GM12878 (cell line): ENCODE results near the gene NTN3. TPM values are rescaled to one million over a fixed set of nuclear protein-coding genes. Genes with fewer than 3 reads are reported as not detected.

Experiments
- ATAC-seq: fragments of 200-7000 bp; cut with Tn5 transposase; 3 replicates; pipeline ENCODE4 v1.9.1; 2020; ENCODE audit warnings: mild to moderate bottlenecking, moderate library complexity
- BruUV-seq: library from RNA; stranded (reverse); fragments of 400-500 nt; replicated peaks from 2 replicates; lab custom pipeline; 2021; lab: Mats Ljungman, UMichigan
- CTCF ChIA-PET: fragments of 300-600 bp; sonication (Branson Sonifier 250); formaldehyde crosslinking; extraction: SDS; loops from one replicate; lab custom pipeline; 2021; ENCODE audit warnings: inconsistent platforms; lab: Yijun Ruan, JAX
- POLR2A ChIA-PET: fragments of 350-600 bp; formaldehyde crosslinking; extraction: SDS; loops from one replicate; lab custom pipeline; 2021; ENCODE audit warnings: inconsistent platforms; lab: Charles Lee
- RAD21 ChIA-PET: fragments of 300-600 bp; sonication (Branson Sonifier 250); formaldehyde crosslinking; loops from one replicate; lab custom pipeline; 2023; ENCODE audit warnings: antibody characterized with exemption; ENCODE audit not compliant: unreplicated experiment; lab: Charles Lee
- SMC1A ChIA-PET: fragments of 300-600 bp; sonication (Branson Sonifier 250); formaldehyde crosslinking; loops from one replicate; lab custom pipeline; 2023; ENCODE audit not compliant: unreplicated experiment, uncharacterized antibody; lab: Charles Lee
- DNase-seq: peaks from one replicate; pipeline ENCODE4 v3.0.0-alpha.2; 2011; ENCODE audit warnings: low read depth, low spot score
- FAIRE-seq: peaks from 3 replicates; lab custom pipeline; 2011; peaks lifted over from hg19 to GRCh38; lab: Jason Lieb, UNC
- H2AFZ ChIP-seq: 2 replicates; pipeline ENCODE4 v1.6.0; 2011; ENCODE audit warnings: low read depth, low read length, control low read depth; ENCODE audit not compliant: control insufficient read depth
- H3K27ac ChIP-seq: 2 replicates; pipeline ENCODE4 v1.5.1; 2011; ENCODE audit warnings: control low read depth; ENCODE audit not compliant: control insufficient read depth, insufficient read depth
- H3K27me3 ChIP-seq, 2 experiments: replicated peaks in 1 of 2; 2 replicates each; pipeline versions ENCODE4 v1.6.0 to v1.6.1; 2011; ENCODE audit warnings: low read length in 1 of 2; ENCODE audit not compliant: control insufficient read depth in 2 of 2, insufficient read depth in 2 of 2
- H3K36me3 ChIP-seq, 2 experiments: 2 replicates each; pipeline ENCODE4 v1.5.1; 2011; ENCODE audit warnings: low read length in 1 of 2; ENCODE audit not compliant: control insufficient read depth in 2 of 2, insufficient read depth in 2 of 2
- H3K4me1 ChIP-seq: 2 replicates; pipeline ENCODE4 v1.6.1; 2011; ENCODE audit warnings: mild to moderate bottlenecking, low read length, moderate library complexity, mixed read lengths; ENCODE audit not compliant: control insufficient read depth, insufficient read depth
- H3K4me2 ChIP-seq: 2 replicates; pipeline ENCODE4 v1.6.0; 2011; ENCODE audit warnings: control low read depth; ENCODE audit not compliant: control insufficient read depth, insufficient read depth
- H3K4me3 ChIP-seq: fragments of 200-600 bp; sonication (generic); 2 replicates; pipeline ENCODE4 v1.5.1; 2016
- H3K79me2 ChIP-seq: 2 replicates; pipeline ENCODE4 v1.6.0; 2011; ENCODE audit warnings: low read length; ENCODE audit not compliant: control insufficient read depth, insufficient read depth
- H3K9ac ChIP-seq: 2 replicates; pipeline ENCODE4 v1.8.0; 2011; ENCODE audit warnings: low read length, control low read depth, mixed read lengths; ENCODE audit not compliant: control insufficient read depth, insufficient read depth
- H3K9me3 ChIP-seq: replicated peaks from 3 replicates; pipeline ENCODE4 v1.5.1; 2011; ENCODE audit warnings: mild to moderate bottlenecking, low read length; ENCODE audit not compliant: control insufficient read depth, insufficient read depth
- H4K20me1 ChIP-seq: 2 replicates; pipeline ENCODE4 v1.6.0; 2011; ENCODE audit not compliant: control insufficient read depth, insufficient read depth
- CREM ChIP-seq: IDR thresholded peaks from 2 replicates; pipeline ENCODE4 v1.6.1; 2014; ENCODE audit warnings: antibody characterized with exemption, low read depth
- EGR1 ChIP-seq, 2 experiments: IDR thresholded peaks; 1 replicate in 1 of 2; 2 replicates in 1 of 2; pipeline ENCODE4 v1.6.1; 2011 to 2012; ENCODE audit warnings: low read depth in 2 of 2, low read length in 2 of 2, borderline replicate concordance in 1 of 2, mild to moderate bottlenecking in 1 of 2, moderate library complexity in 1 of 2
- ELK1 ChIP-seq: IDR thresholded peaks from 2 replicates; pipeline ENCODE4 v1.6.1; 2012; ENCODE audit warnings: low read depth, low read length, improper control_type of control experiment
- FOS ChIP-seq: IDR thresholded peaks from 3 replicates; pipeline ENCODE4 v1.6.1; 2011; ENCODE audit warnings: borderline replicate concordance; ENCODE audit not compliant: insufficient read length; ENCODE audit errors: extremely low read depth
- IKZF2 ChIP-seq, 2 experiments: fragments of 450-650 bp; IDR thresholded peaks; 2 replicates each; pipeline ENCODE4 v1.6.1; 2017; ENCODE audit warnings: mild to moderate bottlenecking in 2 of 2, moderate library complexity in 2 of 2
- JUND ChIP-seq: IDR thresholded peaks from 2 replicates; pipeline ENCODE4 v1.6.1; 2012; ENCODE audit warnings: low read depth, mild to moderate bottlenecking, low read length, improper control_type of control experiment, moderate library complexity
- NFXL1 ChIP-seq: fragments of 450-650 bp; IDR thresholded peaks from 2 replicates; pipeline ENCODE4 v1.6.1; 2017; ENCODE audit warnings: antibody characterized with exemption, mild to moderate bottlenecking, borderline replicate concordance
- POLR2AphosphoS5 ChIP-seq: IDR thresholded peaks from 2 replicates; pipeline ENCODE4 v1.6.1; 2011; ENCODE audit warnings: mild to moderate bottlenecking, low read length, inconsistent platforms
- REST ChIP-seq: IDR thresholded peaks from 2 replicates; pipeline ENCODE4 v1.6.1; 2012; ENCODE audit warnings: mild to moderate bottlenecking, low read depth, low read length
- TCF7 ChIP-seq: IDR thresholded peaks from 2 replicates; pipeline ENCODE4 v1.6.1; 2014; ENCODE audit warnings: antibody characterized with exemption, borderline replicate concordance
- WGBS: methylation state at CpG from one replicate; pipeline ENCODE4 v1.1.6; 2016; ENCODE audit warnings: low lambda C conversion rate; ENCODE audit not compliant: insufficient replicate concordance, insufficient coverage; ENCODE audit errors: missing lambda C conversion rate; 5-methylcytosine and 5-hydroxymethylcytosine counted together
- in situ Hi-C: fragments of 300-500 bp; cut with MboI; formaldehyde crosslinking; loops from 9 replicates; pipeline ENCODE4 v1.14.3; 2018; ENCODE audit warnings: mixed read lengths
- intact Hi-C: fragments of 100-400 bp; cut with micrococcal nuclease; formaldehyde crosslinking; loops from one replicate; pipeline ENCODE4 v1.14.2; 2022; ENCODE audit not compliant: unreplicated experiment
- polyA plus RNA-seq, 11 experiments: library from polyadenylated mRNA; depleted of rRNA in 4 of 11; unstranded in 6 of 11; stranded (reverse) in 5 of 11; fragments of >200 nt; fragmentation: Nextera tagmentation in 4 of 11; fragmentation: Illumina TruSeq in 1 of 11; extraction: Ambion mirVana in 4 of 11; extraction: Trizol in 1 of 11; gene quantifications; 1 replicate in 1 of 11; 2 replicates in 10 of 11; pipeline versions ENCODE4 v1.2.1 to v1.2.3, GENCODE V29; 2011 to 2016; ENCODE audit warnings: inconsistent platforms in 2 of 11, missing spikeins in 2 of 11, low read depth in 1 of 11
- total RNA-seq, 4 experiments: library from RNA; depleted of rRNA in 3 of 4; stranded (reverse); fragments of >200 nt in 3 of 4; fragmentation: Illumina TruSeq in 1 of 4; extraction: Trizol in 1 of 4; gene quantifications; 2 replicates each; pipeline versions ENCODE4 v1.2.1 to v1.2.3, GENCODE V29; 2013 to 2021
- TF ChIP-seq, protein P1 (sequence below): fragments of 450-650 bp; IDR thresholded peaks from 2 replicates; pipeline ENCODE4 v1.6.1; 2018; ENCODE audit warnings: mild to moderate bottlenecking, low read depth, moderate library complexity; ENCODE audit not compliant: partially characterized antibody
- TF ChIP-seq, protein P2 (sequence below): fragments of 450-650 bp; IDR thresholded peaks from 2 replicates; pipeline ENCODE4 v1.6.1; 2017; ENCODE audit warnings: mild to moderate bottlenecking, moderate library complexity

The NTN3 gene
- total and polyA plus RNA-seq, 10 of the 15 experiments (the other 5 are each of a cell fraction or from before 2014, with no cell fraction given), result 0.04 TPM; not detected in 9

GRCh38 chr16:2477327-2477726 is 6.2 kb downstream of the NTN3 start:
- Histone ChIP-seq H3K4me2 (no peak overlapping the region), H3K79me2 (no peaks in the 10 kb centered on the region), H3K9me3 (no peaks in the 10 kb centered on the region), H3K9ac (no peak overlapping the region), H3K36me3 (no peaks in the 10 kb centered on the region), H2AFZ (no peak overlapping the region), H3K27ac (no peak overlapping the region), H3K4me3 (no peak overlapping the region), H3K4me1 (peaks cover 7% of the 10 kb centered on the region), H3K27me3 (no peaks in the 10 kb centered on the region), H4K20me1 (no peaks in the 10 kb centered on the region)
- ATAC-seq, result no peak
- DNase-seq, result no peak
- no TSS peak for BruUV-seq
- TF ChIP-seq JUND (no peak), EGR1 (IDR thresholded peaks at IDR 0.05; ENCODE audit: borderline replicate concordance in 1 of 2, low read depth in 2 of 2, low read length in 2 of 2) (no peak), ELK1 (no peak), CREM (no peak), NFXL1 (no peak), REST (no peak), POLR2AphosphoS5 (no peak), FOS (no peak), TCF7 (no peak), IKZF2 (IDR thresholded peaks at IDR 0.05) (no peak)
- TF ChIP-seq, protein P1, sequence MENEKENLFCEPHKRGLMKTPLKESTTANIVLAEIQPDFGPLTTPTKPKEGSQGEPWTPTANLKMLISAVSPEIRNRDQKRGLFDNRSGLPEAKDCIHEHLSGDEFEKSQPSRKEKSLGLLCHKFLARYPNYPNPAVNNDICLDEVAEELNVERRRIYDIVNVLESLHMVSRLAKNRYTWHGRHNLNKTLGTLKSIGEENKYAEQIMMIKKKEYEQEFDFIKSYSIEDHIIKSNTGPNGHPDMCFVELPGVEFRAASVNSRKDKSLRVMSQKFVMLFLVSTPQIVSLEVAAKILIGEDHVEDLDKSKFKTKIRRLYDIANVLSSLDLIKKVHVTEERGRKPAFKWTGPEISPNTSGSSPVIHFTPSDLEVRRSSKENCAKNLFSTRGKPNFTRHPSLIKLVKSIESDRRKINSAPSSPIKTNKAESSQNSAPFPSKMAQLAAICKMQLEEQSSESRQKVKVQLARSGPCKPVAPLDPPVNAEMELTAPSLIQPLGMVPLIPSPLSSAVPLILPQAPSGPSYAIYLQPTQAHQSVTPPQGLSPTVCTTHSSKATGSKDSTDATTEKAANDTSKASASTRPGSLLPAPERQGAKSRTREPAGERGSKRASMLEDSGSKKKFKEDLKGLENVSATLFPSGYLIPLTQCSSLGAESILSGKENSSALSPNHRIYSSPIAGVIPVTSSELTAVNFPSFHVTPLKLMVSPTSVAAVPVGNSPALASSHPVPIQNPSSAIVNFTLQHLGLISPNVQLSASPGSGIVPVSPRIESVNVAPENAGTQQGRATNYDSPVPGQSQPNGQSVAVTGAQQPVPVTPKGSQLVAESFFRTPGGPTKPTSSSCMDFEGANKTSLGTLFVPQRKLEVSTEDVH, result no peak
- TF ChIP-seq, protein P2, sequence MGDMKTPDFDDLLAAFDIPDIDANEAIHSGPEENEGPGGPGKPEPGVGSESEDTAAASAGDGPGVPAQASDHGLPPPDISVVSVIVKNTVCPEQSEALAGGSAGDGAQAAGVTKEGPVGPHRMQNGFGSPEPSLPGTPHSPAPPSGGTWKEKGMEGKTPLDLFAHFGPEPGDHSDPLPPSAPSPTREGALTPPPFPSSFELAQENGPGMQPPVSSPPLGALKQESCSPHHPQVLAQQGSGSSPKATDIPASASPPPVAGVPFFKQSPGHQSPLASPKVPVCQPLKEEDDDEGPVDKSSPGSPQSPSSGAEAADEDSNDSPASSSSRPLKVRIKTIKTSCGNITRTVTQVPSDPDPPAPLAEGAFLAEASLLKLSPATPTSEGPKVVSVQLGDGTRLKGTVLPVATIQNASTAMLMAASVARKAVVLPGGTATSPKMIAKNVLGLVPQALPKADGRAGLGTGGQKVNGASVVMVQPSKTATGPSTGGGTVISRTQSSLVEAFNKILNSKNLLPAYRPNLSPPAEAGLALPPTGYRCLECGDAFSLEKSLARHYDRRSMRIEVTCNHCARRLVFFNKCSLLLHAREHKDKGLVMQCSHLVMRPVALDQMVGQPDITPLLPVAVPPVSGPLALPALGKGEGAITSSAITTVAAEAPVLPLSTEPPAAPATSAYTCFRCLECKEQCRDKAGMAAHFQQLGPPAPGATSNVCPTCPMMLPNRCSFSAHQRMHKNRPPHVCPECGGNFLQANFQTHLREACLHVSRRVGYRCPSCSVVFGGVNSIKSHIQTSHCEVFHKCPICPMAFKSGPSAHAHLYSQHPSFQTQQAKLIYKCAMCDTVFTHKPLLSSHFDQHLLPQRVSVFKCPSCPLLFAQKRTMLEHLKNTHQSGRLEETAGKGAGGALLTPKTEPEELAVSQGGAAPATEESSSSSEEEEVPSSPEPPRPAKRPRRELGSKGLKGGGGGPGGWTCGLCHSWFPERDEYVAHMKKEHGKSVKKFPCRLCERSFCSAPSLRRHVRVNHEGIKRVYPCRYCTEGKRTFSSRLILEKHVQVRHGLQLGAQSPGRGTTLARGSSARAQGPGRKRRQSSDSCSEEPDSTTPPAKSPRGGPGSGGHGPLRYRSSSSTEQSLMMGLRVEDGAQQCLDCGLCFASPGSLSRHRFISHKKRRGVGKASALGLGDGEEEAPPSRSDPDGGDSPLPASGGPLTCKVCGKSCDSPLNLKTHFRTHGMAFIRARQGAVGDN, result no peak
- RAD21 ChIA-PET, result interaction anchor here (1.3 kb wide), 1 partner anchor 9 kb away, joined by 3 read pairs; no protein-coding TSS in a partner anchor
- intact Hi-C loops (no loop called here), in situ Hi-C loops (no loop called here)
- SMC1A ChIA-PET, result no interaction called here
- WGBS, result 81% methylated on average over 3 of the region's 3 CpGs
- FAIRE-seq, result no peak
- POLR2A ChIA-PET, result interaction anchor here (0.7 to 1.2 kb wide), 3 partner anchors 9 to 30 kb away, joined by 3 read pairs; no protein-coding TSS in a partner anchor
- CTCF ChIA-PET, result interaction anchor here (1.5 to 2.3 kb wide), 2 partner anchors 10 to 46 kb away, joined by 5 to 10 read pairs; no protein-coding TSS in a partner anchor
